ENCODE measurements around the gene NOTO.

GRCh38 chr2:73253400-73253799 is 51.0 kb downstream of the NOTO start:
- TF ChIP-seq, protein P1, sequence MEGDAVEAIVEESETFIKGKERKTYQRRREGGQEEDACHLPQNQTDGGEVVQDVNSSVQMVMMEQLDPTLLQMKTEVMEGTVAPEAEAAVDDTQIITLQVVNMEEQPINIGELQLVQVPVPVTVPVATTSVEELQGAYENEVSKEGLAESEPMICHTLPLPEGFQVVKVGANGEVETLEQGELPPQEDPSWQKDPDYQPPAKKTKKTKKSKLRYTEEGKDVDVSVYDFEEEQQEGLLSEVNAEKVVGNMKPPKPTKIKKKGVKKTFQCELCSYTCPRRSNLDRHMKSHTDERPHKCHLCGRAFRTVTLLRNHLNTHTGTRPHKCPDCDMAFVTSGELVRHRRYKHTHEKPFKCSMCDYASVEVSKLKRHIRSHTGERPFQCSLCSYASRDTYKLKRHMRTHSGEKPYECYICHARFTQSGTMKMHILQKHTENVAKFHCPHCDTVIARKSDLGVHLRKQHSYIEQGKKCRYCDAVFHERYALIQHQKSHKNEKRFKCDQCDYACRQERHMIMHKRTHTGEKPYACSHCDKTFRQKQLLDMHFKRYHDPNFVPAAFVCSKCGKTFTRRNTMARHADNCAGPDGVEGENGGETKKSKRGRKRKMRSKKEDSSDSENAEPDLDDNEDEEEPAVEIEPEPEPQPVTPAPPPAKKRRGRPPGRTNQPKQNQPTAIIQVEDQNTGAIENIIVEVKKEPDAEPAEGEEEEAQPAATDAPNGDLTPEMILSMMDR (IDR thresholded peaks at IDR 0.05): no peak
- no peak for TF ChIP-seq POLR2A (IDR thresholded peaks at IDR 0.05)
